Measurements from ENCODE around the gene RASAL2.

Gene RASAL2

GRCh38 chr1:178408871-178409270 is 315.0 kb downstream of the RASAL2 start:
- no peak overlapping the region for H3K27ac ChIP-seq (ENCODE audit: low read length)
- no peak overlapping the region for H3K4me3 ChIP-seq (ENCODE audit: low read length)
- no peaks in the 10 kb centered on the region for H3K9me3 ChIP-seq (ENCODE audit: control insufficient read depth, low read depth, low read length)
- no peaks in the 10 kb centered on the region for H3K27me3 ChIP-seq (ENCODE audit: control insufficient read depth, insufficient read depth, low read length)
- no peak overlapping the region for H3K9ac ChIP-seq (ENCODE audit: low read length)
- H3K4me1 ChIP-seq (ENCODE audit: control insufficient read depth, low read depth, low read length), result no peaks in the 10 kb centered on the region
- H3K36me3 ChIP-seq (ENCODE audit: control insufficient read depth, low read depth, low read length), result no peaks in the 10 kb centered on the region

- no peak overlapping the region for H3K4me3 ChIP-seq (ENCODE audit: low read length)
- no peak overlapping the region for H3K27ac ChIP-seq (ENCODE audit: low read length)
- no peaks in the 10 kb centered on the region for H3K36me3 ChIP-seq (ENCODE audit: control insufficient read depth, low read depth, low read length)
- no peaks in the 10 kb centered on the region for H3K4me1 ChIP-seq (ENCODE audit: control insufficient read depth, low read depth, low read length)
- H3K9ac ChIP-seq (ENCODE audit: low read length), result no peak overlapping the region
- no peaks in the 10 kb centered on the region for H3K27me3 ChIP-seq (ENCODE audit: control insufficient read depth, insufficient read depth, low read length)
- no peaks in the 10 kb centered on the region for H3K9me3 ChIP-seq (ENCODE audit: control insufficient read depth, low read depth, low read length)
These were observed 315.6 kb downstream of the RASAL2 start for GRCh38 chr1:178409541-178409940.

- Histone ChIP-seq H3K27ac (ENCODE audit: low read length) (no peak overlapping the region), H3K9ac (ENCODE audit: low read length) (no peak overlapping the region), H3K4me1 (ENCODE audit: control insufficient read depth, low read depth, low read length) (no peaks in the 10 kb centered on the region), H3K27me3 (ENCODE audit: control insufficient read depth, insufficient read depth, low read length) (no peaks in the 10 kb centered on the region), H3K36me3 (ENCODE audit: control insufficient read depth, low read depth, low read length) (no peaks in the 10 kb centered on the region), H3K4me3 (ENCODE audit: low read length) (no peak overlapping the region), H3K9me3 (ENCODE audit: control insufficient read depth, low read depth, low read length) (no peaks in the 10 kb centered on the region)
These were observed 318.0 kb downstream of the RASAL2 start for GRCh38 chr1:178411756-178412399.

GRCh38 chr1:178412400-178412770 is 318.5 kb downstream of the RASAL2 start:
- Histone ChIP-seq H3K4me1 (ENCODE audit: control insufficient read depth, low read depth, low read length) (no peaks in the 10 kb centered on the region), H3K27ac (ENCODE audit: low read length) (no peak overlapping the region), H3K36me3 (ENCODE audit: control insufficient read depth, low read depth, low read length) (no peaks in the 10 kb centered on the region), H3K9me3 (ENCODE audit: control insufficient read depth, low read depth, low read length) (no peaks in the 10 kb centered on the region), H3K4me3 (ENCODE audit: low read length) (no peak overlapping the region), H3K9ac (ENCODE audit: low read length) (no peak overlapping the region), H3K27me3 (ENCODE audit: control insufficient read depth, insufficient read depth, low read length) (no peaks in the 10 kb centered on the region)

GRCh38 chr1:178417858-178418257 is 324.0 kb downstream of the RASAL2 start:
- Histone ChIP-seq H3K27ac (ENCODE audit: low read length) (no peak overlapping the region), H3K4me3 (ENCODE audit: low read length) (no peak overlapping the region), H3K36me3 (ENCODE audit: control insufficient read depth, low read depth, low read length) (no peaks in the 10 kb centered on the region), H3K9me3 (ENCODE audit: control insufficient read depth, low read depth, low read length) (no peaks in the 10 kb centered on the region), H3K4me1 (ENCODE audit: control insufficient read depth, low read depth, low read length) (no peaks in the 10 kb centered on the region), H3K27me3 (ENCODE audit: control insufficient read depth, insufficient read depth, low read length) (no peaks in the 10 kb centered on the region), H3K9ac (ENCODE audit: low read length) (no peak overlapping the region)

GRCh38 chr1:178418284-178418955 is 324.5 kb downstream of the RASAL2 start:
- Histone ChIP-seq H3K9ac (ENCODE audit: low read length) (no peak overlapping the region), H3K9me3 (ENCODE audit: control insufficient read depth, low read depth, low read length) (no peaks in the 10 kb centered on the region), H3K36me3 (ENCODE audit: control insufficient read depth, low read depth, low read length) (no peaks in the 10 kb centered on the region), H3K27ac (ENCODE audit: low read length) (no peak overlapping the region), H3K4me3 (ENCODE audit: low read length) (no peak overlapping the region), H3K27me3 (ENCODE audit: control insufficient read depth, insufficient read depth, low read length) (no peaks in the 10 kb centered on the region), H3K4me1 (ENCODE audit: control insufficient read depth, low read depth, low read length) (no peaks in the 10 kb centered on the region)

- peaks cover 10% of the 10 kb centered on the region for H3K4me1 ChIP-seq (ENCODE audit: control insufficient read depth, low read depth, low read length)
- H3K36me3 ChIP-seq (ENCODE audit: control insufficient read depth, low read depth, low read length), result no peaks in the 10 kb centered on the region
- H3K9ac ChIP-seq (ENCODE audit: low read length), result no peak overlapping the region
- H3K4me3 ChIP-seq (ENCODE audit: low read length), result no peak overlapping the region
- no peaks in the 10 kb centered on the region for H3K9me3 ChIP-seq (ENCODE audit: control insufficient read depth, low read depth, low read length)
- H3K27ac ChIP-seq (ENCODE audit: low read length), result no peak overlapping the region
- H3K27me3 ChIP-seq (ENCODE audit: control insufficient read depth, insufficient read depth, low read length), result no peaks in the 10 kb centered on the region
These were observed 340.5 kb downstream of the RASAL2 start for GRCh38 chr1:178434360-178434759.

GRCh38 chr1:178434899-178435435 is 341.1 kb downstream of the RASAL2 start:
- H3K9ac ChIP-seq (ENCODE audit: low read length), result no peak overlapping the region
- H3K4me1 ChIP-seq (ENCODE audit: control insufficient read depth, low read depth, low read length), result peaks cover 10% of the 10 kb centered on the region
- no peaks in the 10 kb centered on the region for H3K27me3 ChIP-seq (ENCODE audit: control insufficient read depth, insufficient read depth, low read length)
- H3K4me3 ChIP-seq (ENCODE audit: low read length), result no peak overlapping the region
- no peaks in the 10 kb centered on the region for H3K9me3 ChIP-seq (ENCODE audit: control insufficient read depth, low read depth, low read length)
- H3K27ac ChIP-seq (ENCODE audit: low read length), result no peak overlapping the region
- H3K36me3 ChIP-seq (ENCODE audit: control insufficient read depth, low read depth, low read length), result peaks cover 5% of the 10 kb centered on the region

- no peak overlapping the region for H3K27ac ChIP-seq (ENCODE audit: low read length)
- H3K36me3 ChIP-seq (ENCODE audit: control insufficient read depth, low read depth, low read length), result peaks cover 10% of the 10 kb centered on the region
- no peak overlapping the region for H3K4me3 ChIP-seq (ENCODE audit: low read length)
- no peaks in the 10 kb centered on the region for H3K27me3 ChIP-seq (ENCODE audit: control insufficient read depth, insufficient read depth, low read length)
- peaks cover 10% of the 10 kb centered on the region for H3K4me1 ChIP-seq (ENCODE audit: control insufficient read depth, low read depth, low read length)
- H3K9ac ChIP-seq (ENCODE audit: low read length), result no peak overlapping the region
- no peaks in the 10 kb centered on the region for H3K9me3 ChIP-seq (ENCODE audit: control insufficient read depth, low read depth, low read length)
These were observed 343.0 kb downstream of the RASAL2 start for GRCh38 chr1:178436899-178437298.

GRCh38 chr1:178438432-178438831 is 344.5 kb downstream of the RASAL2 start:
- peaks cover 22% of the 10 kb centered on the region for H3K36me3 ChIP-seq (ENCODE audit: control insufficient read depth, low read depth, low read length)
- H3K9ac ChIP-seq (ENCODE audit: low read length), result no peak overlapping the region
- no peaks in the 10 kb centered on the region for H3K9me3 ChIP-seq (ENCODE audit: control insufficient read depth, low read depth, low read length)
- H3K4me1 ChIP-seq (ENCODE audit: control insufficient read depth, low read depth, low read length), result peaks cover 10% of the 10 kb centered on the region
- no peak overlapping the region for H3K27ac ChIP-seq (ENCODE audit: low read length)
- no peaks in the 10 kb centered on the region for H3K27me3 ChIP-seq (ENCODE audit: control insufficient read depth, insufficient read depth, low read length)
- H3K4me3 ChIP-seq (ENCODE audit: low read length), result no peak overlapping the region

- H3K36me3 ChIP-seq (ENCODE audit: control insufficient read depth, low read depth, low read length), result peaks cover 25% of the 10 kb centered on the region
- peaks cover 7% of the 10 kb centered on the region for H3K4me1 ChIP-seq (ENCODE audit: control insufficient read depth, low read depth, low read length)
- no peaks in the 10 kb centered on the region for H3K27me3 ChIP-seq (ENCODE audit: control insufficient read depth, insufficient read depth, low read length)
- no peak overlapping the region for H3K9ac ChIP-seq (ENCODE audit: low read length)
- no peak overlapping the region for H3K4me3 ChIP-seq (ENCODE audit: low read length)
- H3K9me3 ChIP-seq (ENCODE audit: control insufficient read depth, low read depth, low read length), result no peaks in the 10 kb centered on the region
- no peak overlapping the region for H3K27ac ChIP-seq (ENCODE audit: low read length)
These were observed 349.0 kb downstream of the RASAL2 start for GRCh38 chr1:178442925-178443324.

GRCh38 chr1:178450871-178451270 is 357.0 kb downstream of the RASAL2 start:
- no peak overlapping the region for H3K4me3 ChIP-seq (ENCODE audit: low read length)
- H3K4me1 ChIP-seq (ENCODE audit: control insufficient read depth, low read depth, low read length), result no peaks in the 10 kb centered on the region
- no peaks in the 10 kb centered on the region for H3K27me3 ChIP-seq (ENCODE audit: control insufficient read depth, insufficient read depth, low read length)
- H3K36me3 ChIP-seq (ENCODE audit: control insufficient read depth, low read depth, low read length), result peaks cover 11% of the 10 kb centered on the region
- H3K9ac ChIP-seq (ENCODE audit: low read length), result no peak overlapping the region
- H3K27ac ChIP-seq (ENCODE audit: low read length), result no peak overlapping the region
- no peaks in the 10 kb centered on the region for H3K9me3 ChIP-seq (ENCODE audit: control insufficient read depth, low read depth, low read length)
